Stimulated activated CD8-positive, alpha-beta memory T cell treated with anti-CD3 and anti-CD28 coated beads, Interleukin-4, amount 100 ng/mL, for 48 hours (primary cell): ENCODE data around the gene BOD1L1.

Experiments used
- DNase-seq: peaks from one replicate; pipeline ENCODE4 v3.0.0-alpha.2; 2020

Gene BOD1L1

DNA sequence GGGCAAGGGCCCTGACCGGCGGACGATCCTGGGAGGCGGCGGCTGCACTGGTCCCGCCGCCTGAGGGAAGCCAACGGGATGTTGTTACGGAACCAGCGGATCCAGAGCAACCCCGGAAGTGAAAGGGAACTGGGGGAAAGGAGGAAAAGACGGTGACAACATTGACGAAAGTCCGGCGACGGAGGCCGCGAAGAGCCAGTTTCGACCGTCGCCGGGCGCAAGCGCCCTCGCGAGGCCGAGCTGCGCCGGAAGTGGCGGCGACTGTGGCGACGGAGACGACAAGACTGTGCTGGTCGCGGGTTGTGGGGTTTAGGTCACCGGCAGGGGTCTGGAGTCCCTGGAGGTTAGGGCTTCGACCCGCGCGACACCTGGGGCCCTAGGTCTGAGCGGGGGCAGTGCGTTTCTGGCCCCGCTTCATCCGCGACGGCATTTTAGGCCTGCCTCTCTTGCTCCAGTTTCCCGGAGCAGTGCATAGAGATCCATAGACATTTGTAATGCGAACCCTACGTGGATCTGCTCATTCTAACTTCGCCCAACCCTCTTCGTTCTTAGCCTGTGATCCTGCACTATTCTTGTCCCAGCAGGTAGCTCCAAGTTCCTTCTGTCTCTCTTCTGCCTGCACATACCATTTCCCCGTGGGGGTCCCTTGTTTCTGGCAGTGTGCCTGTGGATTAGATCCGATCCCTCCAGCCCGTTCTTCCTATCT, at the start of gene BOD1L1:
Gene BOD1L1, minus strand, starts transcription at position 120 of the 706 bp plus-strand sequence. CDS start 138 bp downstream, outside the sequence.
- peak; percentile 86 for DNase-seq

DNA sequence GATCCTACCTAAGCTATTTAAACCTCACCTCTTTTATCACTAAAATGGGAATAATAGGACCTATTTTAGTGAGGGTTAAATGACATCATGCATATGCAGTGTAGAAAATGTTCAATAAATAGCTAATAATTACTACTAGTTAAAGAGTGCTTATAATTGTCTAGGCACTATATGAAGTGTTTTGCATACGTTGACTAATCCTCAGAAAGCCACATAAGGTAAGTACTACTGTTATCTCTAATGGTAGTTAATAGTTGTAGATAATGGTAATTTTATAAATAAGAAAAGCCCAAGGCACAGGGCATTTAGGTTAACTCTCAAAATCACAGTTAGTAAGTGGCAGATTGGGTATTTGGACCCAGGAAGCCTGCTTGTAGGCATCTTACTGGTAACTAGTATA, 47.4 kb upstream of the BOD1L1 start:
- DNase-seq = no peak

DNA sequence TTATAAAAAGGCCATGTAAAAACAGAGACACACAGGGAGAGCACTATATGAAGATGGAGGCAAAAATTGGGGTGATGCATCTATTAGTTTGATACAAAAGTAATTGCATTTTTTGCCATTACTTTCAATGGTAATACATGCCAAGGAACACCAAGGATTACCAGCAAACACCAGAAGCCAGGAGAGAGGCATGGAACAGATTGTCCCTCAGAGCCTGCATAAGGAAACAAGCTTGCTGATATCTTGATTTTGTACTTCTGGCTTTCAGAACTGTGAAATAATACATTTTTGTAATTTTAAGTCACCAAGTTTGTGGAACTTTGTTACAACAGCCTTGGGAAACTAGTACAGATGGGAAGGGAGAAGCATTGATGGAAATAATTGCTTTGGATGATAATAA, 45.6 kb upstream of the BOD1L1 start:
- DNase-seq = no peak

DNA sequence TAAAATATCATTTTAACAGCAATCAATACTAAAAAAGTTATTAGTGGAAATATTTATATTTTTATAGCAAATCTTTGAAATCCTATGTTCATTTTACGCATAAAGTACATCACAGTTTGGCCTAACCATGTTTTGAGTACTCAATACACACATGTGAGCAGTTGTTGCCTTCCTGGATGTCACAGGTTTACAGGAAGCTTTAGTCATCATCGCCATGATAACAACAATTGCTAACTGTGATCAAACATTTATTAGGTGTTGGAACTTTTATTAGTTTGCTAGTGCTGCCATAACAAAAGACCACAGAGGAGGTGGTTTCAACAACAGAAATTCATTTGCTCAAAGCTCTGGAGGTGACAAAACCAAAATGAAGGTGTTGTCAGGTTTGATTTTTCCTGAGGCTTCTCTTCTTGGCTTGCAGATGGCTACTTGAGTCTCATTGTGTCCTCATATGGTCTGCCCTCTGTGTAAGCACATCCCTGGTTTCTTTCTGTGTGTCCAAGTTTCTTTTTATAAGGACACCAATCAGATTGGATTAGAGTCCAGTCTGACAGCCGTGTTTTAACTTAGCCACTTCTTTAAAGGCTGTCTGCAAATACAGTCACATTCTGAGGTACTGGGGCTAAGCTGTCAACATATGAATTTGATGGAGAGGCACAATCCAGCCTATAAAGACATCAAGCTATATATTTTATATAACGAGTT, 43.1 kb upstream of the BOD1L1 start:
- DNase-seq = no peak

DNA sequence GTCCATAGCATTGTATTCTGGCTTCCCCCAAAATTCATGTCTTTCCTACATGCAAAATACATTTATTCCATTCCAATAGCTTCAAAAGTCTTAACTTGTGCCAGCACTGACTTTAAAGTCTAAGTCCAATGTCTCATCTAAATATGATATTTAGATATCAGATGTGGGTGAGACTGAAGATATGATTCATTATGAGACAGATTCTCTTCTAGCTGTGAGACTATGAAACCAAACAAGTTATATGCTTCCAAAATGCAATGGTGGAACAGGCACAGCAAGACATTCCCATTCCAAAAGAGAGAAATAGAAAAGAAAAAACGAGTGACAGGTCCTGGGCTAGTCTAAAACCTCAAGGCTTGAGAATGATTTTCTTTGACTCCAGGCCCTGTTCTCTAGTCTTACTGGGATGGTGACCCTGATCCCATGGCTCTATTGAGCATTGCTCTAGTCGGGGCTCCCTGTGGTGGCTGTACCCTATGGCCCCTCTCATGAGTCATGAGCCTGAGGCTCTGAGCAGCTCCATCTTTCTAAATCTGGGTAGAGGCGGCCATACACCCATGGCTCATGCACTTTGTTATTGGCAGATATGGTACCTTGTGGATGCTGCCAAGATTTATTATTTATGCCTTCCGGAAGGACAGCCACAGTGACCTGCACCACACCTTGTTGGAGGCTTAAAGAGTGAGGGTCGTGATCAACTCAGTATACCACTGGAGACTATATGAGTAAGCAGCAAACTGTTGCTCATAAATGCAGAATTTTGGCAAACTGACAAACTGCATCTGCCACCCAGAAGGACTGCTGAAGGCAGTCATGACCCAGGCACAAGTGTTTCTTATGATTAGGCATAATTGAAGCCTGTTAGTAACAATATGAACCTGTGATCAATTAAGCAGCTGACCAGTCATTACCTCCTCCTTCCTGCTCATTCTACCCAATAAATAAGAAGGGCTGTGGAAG, 38.5 kb upstream of the BOD1L1 start:
- no peak for DNase-seq

DNA sequence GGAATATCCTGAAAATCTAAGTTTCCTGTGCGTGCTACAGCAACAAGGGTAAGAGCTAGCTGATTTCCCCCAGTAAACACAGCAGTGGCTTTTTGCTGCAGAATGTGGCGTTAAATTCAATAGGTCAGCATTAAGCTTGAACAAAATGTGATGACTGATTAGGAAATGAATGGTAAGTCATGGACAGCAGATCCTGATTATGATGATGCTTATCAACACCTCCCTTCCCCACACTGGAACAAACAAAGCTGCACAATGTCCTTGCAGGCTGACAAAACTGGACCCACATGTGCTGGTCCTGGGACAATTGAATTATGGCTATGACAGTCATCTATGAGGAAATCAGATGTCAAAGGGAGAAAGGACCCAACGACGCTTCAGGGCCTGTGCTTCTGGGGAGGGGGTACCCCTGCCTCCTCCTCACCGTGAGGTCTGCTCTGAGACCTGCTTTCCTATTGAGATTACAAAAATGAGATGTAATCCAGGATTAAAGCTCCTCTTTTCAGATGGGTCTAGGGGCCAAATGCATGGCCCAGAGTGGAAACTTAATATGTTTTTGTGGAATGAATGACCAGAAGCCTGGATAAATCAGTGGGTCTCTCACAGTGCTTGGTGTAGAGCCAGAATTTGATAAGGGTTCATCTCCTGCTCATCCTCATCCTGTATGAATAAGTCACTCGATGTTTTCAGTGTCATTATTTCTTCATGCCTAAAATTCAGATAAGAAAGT, 32.0 kb upstream of the BOD1L1 start:
- DNase-seq = no peak

DNA sequence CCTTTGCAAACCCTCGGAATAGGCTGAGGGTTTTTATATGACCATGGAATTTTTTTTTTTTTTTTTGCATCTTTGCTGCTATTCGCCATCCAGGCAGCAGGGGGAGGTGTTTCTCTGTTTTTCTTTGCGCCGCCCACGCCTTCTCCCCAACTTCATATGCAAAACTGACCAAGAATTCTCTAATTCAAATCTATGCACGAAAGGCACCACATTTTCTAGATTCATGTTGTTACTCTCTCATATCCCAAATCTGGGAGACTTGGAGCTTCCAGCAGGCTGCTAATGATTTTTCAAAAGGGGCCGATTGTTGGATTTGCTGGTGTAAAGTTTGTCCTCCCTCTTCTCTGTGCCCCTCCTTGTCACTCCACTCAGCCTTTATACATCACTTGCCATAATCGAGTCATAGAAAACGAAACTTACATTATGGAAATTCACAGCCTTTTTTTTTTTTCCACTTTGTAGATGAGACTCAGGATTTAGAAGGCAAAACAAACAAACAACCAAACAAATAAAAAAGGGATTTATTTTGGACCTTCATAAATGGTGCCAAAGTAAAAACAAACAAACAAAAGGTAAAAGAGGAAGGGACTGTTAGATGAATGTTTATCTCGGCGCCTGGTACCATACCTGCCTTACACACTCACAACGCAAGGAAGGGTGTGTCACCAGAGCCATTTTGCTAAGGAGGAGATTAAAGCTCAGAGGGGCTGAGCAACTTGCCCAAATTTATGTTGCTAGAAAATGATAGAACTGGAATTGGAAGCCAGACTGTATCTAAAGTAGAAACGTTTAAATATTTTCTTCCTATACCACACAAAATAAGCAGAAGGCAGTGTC, 29.3 kb upstream of the BOD1L1 start:
- DNase-seq = peak; percentile 83

DNA sequence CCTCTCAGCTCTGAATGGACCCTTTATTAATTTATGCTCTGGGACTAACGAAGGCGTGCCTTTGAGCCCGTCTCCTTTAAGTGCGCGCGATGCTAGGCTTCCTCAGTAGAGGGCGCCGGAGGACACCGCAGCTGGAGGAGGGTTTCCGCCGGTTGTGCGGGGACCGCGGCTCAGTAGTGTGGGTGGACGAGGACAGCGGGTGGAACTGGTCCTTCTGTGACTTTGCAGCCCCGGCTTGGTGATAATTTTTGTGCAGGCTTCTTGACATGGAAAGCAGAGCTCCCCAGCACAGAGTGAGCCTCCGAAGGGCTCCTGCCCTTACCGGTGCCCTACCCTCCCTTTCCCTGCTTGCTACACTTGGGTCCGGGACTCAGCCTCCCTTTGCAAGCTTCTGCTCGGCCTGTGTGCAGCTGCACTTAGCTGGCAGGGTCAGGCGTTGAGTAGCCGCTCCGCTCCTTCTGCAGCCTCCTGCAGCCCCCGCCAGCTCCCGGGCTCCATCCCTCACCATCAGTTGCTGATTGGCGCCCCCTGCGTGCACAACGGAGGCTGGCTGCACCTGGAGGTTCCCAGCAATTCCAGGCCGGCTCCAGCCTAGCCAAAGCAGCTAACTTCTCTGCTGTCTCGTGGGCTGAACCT, 26.8 kb upstream of the BOD1L1 start:
- peak; percentile 89 for DNase-seq

DNA sequence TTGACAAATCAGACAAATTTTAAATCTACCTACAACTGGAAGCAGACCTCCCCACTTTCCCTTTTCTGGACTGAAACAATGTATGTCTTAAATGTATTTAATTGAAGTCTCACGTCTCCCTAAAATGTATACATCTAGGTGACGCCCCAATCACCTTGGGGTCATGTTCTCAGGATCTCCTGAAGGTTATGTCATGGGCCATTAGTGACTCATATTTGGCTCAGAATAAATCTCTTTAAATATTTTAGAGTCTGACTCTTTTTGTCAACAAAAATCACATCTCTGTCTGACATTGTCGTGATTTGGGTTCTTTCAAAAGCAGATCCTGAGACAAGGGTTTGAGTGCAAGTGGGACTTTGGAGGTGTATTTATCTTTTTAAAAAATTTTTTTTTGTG, 26.2 kb upstream of the BOD1L1 start:
- DNase-seq = no peak

DNA sequence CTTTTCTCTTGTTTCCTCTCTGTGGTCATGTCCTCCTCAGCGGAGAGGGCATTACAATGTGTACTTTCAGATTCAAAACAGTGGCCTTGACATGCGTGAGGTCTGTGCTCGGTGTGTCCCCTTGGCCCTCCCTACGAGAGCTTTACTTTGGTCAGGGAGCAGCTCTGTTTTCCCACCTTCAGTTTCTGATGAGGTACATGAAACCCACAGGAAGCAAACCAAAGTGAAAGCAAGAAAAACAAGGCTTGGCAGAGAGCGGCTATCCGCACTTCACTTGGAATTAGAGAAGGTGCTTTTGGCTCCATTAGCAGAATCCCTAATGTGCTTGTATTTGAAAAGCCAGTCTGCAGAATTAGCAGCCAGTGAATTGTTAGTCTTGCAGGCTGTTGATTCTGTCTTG, 19.5 kb upstream of the BOD1L1 start:
- DNase-seq = no peak

DNA sequence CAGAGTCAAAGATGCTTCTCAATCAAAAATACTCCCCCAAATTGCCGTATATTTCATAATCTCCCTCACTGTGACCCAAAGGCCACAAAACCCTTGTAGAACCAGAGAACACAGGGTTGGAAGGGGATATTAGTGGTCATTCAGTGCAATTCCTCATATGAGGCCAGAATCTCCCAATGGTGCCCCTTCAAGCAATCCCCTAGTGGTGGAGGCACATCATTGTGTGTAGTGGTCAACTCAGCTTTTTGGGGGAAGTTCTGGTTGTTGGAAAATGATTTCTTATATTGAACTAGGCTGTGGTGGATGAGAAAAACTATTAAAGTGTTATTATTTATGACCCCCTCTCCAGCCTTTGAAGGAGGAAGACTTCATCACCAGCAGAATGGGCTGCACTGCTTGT, 17.6 kb upstream of the BOD1L1 start:
- no peak for DNase-seq

DNA sequence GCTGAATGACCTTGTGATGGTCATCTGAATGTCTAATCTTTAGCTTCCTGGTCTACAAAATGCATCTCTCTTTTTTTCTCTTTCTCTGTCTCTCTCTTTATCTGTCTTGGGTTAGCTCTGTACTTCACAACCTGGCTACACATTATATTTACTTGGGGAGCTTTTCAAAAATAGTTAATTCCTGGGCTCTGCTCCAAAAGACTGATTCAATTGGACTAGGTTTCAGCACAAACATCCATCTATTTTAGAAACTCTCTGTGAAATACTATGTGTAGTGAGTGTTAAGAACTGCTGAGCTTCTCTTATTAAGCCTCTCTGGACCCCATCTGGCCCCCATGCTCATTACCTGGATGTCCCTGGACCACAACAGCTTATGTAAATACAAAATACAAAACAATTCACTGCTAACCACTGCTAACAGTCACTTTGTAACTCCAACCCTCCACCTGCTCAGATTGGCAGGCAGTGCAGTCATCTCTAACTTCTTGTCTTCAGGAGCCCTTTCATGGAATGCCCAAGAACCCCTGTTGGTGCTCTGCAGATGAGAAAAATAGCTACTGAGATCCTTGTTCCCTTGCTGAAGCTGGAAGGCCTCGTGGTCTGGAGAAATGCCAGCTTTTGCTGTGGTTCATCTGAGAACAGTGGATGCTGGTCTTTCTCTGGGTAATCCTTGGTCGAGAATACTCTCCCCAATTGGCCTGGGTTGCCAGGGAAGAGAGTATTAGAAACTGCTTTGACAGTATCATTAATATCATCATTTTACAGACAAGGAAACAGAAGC, 14.8 kb upstream of the BOD1L1 start:
- no peak for DNase-seq

DNA sequence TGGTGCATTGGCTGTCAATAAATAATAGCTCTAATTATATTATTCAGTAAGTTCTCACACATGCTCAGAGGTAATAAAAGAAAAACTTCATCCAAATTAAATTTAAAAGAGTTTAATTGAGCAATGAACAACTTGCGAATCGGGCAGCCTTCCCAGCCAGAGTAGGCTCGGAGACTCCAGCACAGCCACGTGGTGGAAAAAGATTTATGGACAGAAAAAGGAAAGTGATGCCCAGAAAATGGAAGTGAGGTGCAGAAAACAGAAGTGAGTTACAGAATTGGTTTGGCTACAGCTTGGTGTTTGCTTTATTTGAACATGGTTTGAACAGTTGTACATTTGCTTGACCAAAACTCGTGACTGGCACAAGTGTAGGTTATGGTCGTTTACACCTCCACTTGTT, 13.6 kb upstream of the BOD1L1 start:
- DNase-seq = no peak

DNA sequence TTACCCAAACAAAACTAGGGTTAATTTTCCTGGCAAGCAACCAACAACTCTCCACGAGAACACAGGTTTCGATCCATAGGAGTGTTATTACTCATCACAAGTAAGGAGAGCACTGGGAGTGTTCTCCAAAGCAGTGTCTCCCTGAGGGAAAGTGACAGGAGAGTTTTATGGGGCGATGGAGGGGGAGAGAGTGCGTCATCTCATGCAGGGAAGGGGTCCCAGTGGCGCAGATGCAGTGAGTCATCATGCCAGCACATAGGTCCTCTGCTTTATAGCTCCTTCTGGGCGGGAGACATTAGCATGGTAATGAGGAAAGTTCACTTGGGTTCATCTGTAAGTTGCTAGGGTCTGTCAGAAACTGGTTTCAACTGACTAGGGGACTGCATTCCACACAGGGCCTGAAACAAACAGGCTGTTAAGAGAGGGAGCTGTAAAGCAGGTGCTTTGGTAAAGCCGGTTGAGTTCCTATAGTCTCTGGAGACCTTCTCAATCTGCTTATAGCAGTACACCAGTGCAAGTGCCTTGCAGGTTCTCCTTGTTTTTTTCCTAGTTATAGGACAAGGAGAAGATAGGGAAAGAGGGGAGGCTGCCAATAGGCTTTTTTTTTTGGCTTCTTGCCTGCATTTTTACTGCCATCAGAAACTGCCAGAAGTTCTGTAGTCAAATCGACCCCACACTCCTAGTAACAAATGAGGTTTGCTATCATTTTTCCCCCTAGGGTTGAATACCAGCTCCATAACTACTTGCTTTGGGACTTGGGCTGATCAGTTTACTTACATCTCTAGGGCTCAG, 12.8 kb upstream of the BOD1L1 start:
- no peak for DNase-seq

DNA sequence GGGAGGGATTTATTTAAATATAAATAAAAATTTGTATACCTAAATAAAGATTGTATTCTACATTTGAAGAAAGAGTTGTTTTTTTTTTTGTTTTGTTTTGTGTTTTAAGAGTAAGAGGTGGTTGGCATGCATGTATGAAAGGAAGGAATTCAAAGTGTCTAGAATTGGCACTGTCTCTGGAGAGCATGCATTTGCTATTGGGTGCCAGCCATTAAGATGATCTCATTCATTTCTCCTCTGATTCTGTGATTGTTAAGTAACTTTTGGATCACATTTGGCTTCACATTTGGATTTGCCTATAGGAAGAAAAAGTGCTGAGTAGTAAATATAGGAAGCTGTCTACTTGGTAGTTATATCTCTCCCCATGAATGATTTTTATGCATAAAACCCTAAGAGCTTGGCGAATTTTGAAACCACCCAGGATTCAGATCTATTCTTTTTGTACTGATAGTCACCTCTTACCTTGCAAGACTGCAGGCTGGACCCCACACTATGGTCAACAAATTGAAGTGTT, 7.8 kb upstream of the BOD1L1 start:
- DNase-seq = no peak

DNA sequence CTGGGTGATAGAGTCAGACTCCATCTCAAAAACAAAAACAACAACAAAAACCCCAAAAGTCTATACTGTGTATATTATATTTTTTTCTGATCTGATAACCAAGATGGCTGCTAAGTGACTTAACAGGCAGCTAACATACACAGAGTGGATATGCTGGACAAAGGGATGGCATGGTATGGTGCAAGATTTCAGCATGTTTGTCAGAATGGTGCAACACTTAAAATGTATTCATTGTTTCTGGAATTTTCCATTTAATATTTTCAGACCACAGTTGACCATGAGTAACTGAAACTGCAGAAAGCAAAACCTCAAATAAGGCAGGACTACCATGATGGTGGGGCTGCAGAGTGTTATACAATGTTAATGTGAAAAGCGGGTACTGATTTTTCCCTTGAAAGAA, 6.1 kb upstream of the BOD1L1 start:
- DNase-seq = no peak

DNA sequence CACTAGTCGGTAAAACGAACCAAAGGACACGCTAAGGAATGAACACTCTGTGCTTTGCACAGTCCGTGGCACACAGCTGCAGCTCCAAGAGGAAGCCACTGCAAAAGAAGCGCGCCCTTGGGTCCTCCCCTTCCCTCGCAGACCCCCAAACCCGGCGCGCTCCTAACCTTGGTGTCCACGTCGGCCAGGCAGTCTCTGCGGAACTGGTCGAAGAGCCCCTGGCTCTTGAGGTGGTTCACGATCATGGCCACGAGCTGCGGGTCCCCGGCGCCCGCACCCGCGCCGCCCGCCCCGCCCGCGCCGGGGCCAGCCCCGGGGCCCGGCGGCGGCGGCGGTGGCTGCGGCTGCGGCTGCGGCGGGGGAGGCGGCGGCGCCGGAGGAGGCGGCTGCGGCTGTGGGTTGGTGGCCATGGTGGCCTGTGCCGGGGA, 333 bp downstream of the BOD1L1 start:
- DNase-seq = peak; percentile 51

DNA sequence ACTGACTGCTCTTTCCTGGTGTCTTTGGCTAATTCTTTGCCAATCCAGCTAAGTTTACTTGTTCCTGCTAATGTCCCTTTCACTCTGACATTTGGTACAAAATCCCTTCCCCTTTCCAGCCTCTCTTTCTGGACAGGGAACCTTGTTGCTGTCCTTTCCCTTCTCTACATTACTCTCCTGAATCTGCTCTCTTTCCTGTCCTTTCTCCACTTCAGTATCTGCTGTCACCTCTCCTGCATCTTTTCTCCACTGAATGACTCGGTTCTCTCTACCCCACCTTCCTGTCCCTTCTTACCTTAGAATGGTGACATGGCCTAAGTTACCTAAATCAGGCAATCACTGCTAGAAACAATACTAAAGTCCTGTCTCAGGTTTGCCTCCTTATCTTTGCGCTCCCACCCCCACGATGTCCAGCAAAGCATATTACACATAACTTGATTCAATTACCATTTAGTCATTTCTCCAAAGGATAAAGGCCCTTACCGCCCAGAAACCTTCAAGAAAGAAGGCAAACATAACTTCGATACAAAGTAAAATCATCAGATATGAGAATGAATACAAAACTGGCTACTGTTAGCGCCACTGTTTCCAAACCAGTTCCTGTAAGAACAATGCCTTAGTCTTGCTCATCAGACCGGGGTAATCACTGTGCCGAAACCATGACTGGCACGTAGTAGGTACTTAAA, 890 bp downstream of the BOD1L1 start:
- no peak for DNase-seq
